Activated naive CD8-positive, alpha-beta T cell (primary cell): ENCODE data around the gene TSPOAP1.

Source experiments
- H3K27ac Mint-ChIP-seq: one replicate; pipeline ENCODE4 v1.8.0; 2021; ENCODE audit warnings: mixed read lengths
- H3K27me3 Mint-ChIP-seq: one replicate; pipeline ENCODE4 v1.8.0; 2021; ENCODE audit warnings: mixed read lengths
- H3K36me3 Mint-ChIP-seq: one replicate; pipeline ENCODE4 v1.8.0; 2021; ENCODE audit warnings: mixed read lengths
- H3K4me1 Mint-ChIP-seq: one replicate; pipeline ENCODE4 v1.8.0; 2021; ENCODE audit warnings: low read depth, mixed read lengths
- H3K4me3 Mint-ChIP-seq: one replicate; pipeline ENCODE4 v1.8.0; 2021; ENCODE audit warnings: mild to moderate bottlenecking, mixed read lengths
- H3K9me3 Mint-ChIP-seq: one replicate; pipeline ENCODE4 v1.8.0; 2021; ENCODE audit warnings: low read depth, mixed read lengths

The TSPOAP1 gene

GRCh38 chr17:58279016-58279711, 49.4 kb downstream of the TSPOAP1 start:
- Mint-ChIP-seq H3K36me3 (no peaks in the 10 kb centered on the region), H3K9me3 (no peaks in the 10 kb centered on the region), H3K27me3 (peaks cover 8% of the 10 kb centered on the region), H3K4me3 (no peak overlapping the region), H3K4me1 (peaks cover 4% of the 10 kb centered on the region), H3K27ac (no peak overlapping the region)

GRCh38 chr17:58278661-58279015, 50.0 kb downstream of the TSPOAP1 start:
- no peak overlapping the region for H3K4me3 Mint-ChIP-seq
- H3K27me3 Mint-ChIP-seq: peaks cover 8% of the 10 kb centered on the region
- H3K4me1 Mint-ChIP-seq: peaks cover 4% of the 10 kb centered on the region
- H3K9me3 Mint-ChIP-seq: no peaks in the 10 kb centered on the region
- H3K27ac Mint-ChIP-seq: no peak overlapping the region
- no peaks in the 10 kb centered on the region for H3K36me3 Mint-ChIP-seq

DNA sequence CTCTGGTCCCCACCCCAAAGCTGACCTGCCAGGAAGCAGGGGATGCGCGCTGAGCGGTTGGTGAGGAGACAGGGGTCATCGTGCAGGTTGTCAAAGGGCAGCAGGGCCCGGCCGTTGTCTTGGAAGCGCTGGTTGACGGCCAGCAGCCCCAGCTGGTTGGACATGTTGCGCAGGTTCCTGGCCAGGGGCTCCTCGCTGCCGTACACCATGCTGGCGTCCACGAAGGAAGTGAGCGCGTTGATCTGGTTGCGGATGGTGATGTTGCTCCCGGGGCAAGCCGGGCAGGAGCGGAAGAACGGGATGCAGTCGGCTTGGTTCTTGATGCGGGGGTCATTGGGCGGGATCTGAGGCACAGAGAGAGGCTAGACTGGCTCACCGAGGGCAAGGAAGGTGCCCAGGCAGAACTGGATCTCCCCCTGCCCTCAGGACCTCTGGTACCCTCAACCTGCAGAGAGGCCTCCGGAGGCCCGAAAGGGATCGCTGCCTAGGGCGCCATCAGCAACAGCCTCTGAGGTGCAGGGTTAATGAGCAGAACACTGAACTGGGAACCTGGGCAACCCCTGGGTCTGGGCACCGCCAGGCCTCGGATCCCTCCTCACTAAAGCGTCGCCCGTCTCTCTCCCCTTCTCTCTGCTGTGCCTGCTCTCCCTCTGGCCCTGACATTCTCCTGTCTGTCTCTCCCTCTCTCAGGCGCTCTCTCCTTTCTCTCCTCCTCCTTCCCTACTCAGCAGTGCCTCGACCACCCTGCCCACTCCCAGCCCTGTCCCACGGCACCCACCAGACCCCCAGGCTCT, 50.6 kb downstream of the TSPOAP1 start:
- H3K4me3 Mint-ChIP-seq: no peak overlapping the region

DNA sequence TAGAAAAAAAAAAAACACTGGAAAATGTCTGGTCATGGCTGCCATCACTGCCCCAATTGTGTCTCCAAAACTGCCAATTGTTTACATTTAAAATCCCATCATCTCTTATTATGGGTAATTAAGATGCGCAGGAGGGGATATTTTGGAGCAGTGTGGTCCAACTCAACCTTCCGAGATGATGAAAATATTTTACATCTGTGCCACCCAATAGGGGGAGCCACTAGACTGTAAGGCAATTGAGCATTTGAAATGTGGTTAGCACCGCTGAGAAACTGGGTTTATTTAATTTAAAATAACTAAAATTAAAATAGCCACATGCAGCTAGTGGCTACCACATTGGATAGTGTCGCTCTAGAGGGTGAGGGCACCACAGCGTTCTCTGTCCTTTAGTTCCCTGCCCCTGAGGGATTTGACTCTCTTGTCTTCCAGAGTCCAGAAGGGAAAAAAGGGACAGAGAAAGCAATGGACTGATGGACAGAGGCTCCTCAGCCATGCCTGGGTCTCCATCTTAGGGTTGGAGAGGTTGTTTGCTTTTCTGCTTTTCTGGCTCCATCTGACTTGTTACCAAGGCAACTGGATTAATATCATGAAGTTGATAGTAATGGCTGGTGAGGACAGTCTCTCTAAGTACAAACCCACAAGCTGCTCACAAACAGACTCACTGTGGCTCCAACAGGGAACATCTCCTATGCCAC, 51.3 kb downstream of the TSPOAP1 start:
- H3K9me3 Mint-ChIP-seq: no peaks in the 10 kb centered on the region
- no peak overlapping the region for H3K4me3 Mint-ChIP-seq
- H3K27me3 Mint-ChIP-seq: peaks cover 6% of the 10 kb centered on the region
- H3K36me3 Mint-ChIP-seq: no peaks in the 10 kb centered on the region
- no peak overlapping the region for H3K27ac Mint-ChIP-seq
- H3K4me1 Mint-ChIP-seq: peaks cover 4% of the 10 kb centered on the region

More for the DNA sequence above, 50.6 kb downstream of the TSPOAP1 start:
- no peaks in the 10 kb centered on the region for H3K36me3 Mint-ChIP-seq
- H3K27me3 Mint-ChIP-seq: peaks cover 6% of the 10 kb centered on the region
- H3K4me1 Mint-ChIP-seq: peaks cover 4% of the 10 kb centered on the region
- no peaks in the 10 kb centered on the region for H3K9me3 Mint-ChIP-seq
- no peak overlapping the region for H3K27ac Mint-ChIP-seq

DNA sequence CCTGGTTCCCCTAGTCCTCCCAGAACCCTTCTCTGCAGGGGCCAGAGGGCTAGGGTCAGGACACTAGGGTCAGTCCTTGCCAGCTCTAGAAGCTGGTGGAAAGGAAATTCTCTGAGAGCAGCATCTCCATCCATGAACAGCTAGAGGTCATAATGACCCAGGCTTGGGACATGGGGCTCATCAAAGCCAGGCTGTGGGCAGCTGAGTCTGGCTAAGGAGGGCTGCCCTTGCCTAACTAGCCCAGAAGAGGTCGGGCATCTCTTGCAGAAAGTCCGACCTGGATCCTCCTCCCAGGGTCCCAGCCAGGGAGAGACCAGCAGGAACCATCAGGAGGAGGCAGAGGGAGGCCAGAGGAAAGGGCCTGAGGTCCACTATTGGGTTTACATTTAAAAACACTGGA, 52.2 kb downstream of the TSPOAP1 start:
- Mint-ChIP-seq H3K27ac (no peak overlapping the region), H3K36me3 (no peaks in the 10 kb centered on the region), H3K4me3 (no peak overlapping the region), H3K4me1 (peaks cover 4% of the 10 kb centered on the region), H3K27me3 (peaks cover 6% of the 10 kb centered on the region), H3K9me3 (no peaks in the 10 kb centered on the region)

DNA sequence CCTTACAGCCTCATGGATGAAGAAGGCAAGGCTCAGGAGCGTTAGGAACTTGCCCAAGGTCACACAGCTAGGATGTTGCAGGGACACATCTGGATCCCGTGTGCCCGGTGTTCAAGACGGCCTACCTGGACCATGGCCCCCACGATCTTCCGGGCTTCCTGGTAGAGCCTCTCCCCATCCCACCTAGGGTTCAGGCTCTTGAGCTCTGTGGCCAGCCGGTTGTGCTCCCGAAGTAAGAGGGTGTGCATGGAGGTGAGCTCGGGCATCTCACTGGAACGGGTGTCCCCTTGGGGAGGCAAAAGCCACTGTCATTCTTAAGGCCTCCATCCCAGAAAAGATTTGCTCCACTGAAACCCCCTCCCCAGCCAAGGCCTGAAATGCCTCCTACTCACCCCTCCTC, 53.2 kb downstream of the TSPOAP1 start:
- no peak overlapping the region for H3K27ac Mint-ChIP-seq
- peaks cover 4% of the 10 kb centered on the region for H3K27me3 Mint-ChIP-seq
- H3K4me3 Mint-ChIP-seq: no peak overlapping the region
- H3K9me3 Mint-ChIP-seq: no peaks in the 10 kb centered on the region
- peaks cover 4% of the 10 kb centered on the region for H3K4me1 Mint-ChIP-seq
- H3K36me3 Mint-ChIP-seq: no peaks in the 10 kb centered on the region

- H3K9me3 Mint-ChIP-seq: no peaks in the 10 kb centered on the region
- H3K27ac Mint-ChIP-seq: no peak overlapping the region
- peaks cover 3% of the 10 kb centered on the region for H3K27me3 Mint-ChIP-seq
- no peaks in the 10 kb centered on the region for H3K4me1 Mint-ChIP-seq
- no peaks in the 10 kb centered on the region for H3K36me3 Mint-ChIP-seq
- H3K4me3 Mint-ChIP-seq: no peak overlapping the region
These were observed 55.0 kb downstream of the TSPOAP1 start for GRCh38 chr17:58273453-58274104.

DNA sequence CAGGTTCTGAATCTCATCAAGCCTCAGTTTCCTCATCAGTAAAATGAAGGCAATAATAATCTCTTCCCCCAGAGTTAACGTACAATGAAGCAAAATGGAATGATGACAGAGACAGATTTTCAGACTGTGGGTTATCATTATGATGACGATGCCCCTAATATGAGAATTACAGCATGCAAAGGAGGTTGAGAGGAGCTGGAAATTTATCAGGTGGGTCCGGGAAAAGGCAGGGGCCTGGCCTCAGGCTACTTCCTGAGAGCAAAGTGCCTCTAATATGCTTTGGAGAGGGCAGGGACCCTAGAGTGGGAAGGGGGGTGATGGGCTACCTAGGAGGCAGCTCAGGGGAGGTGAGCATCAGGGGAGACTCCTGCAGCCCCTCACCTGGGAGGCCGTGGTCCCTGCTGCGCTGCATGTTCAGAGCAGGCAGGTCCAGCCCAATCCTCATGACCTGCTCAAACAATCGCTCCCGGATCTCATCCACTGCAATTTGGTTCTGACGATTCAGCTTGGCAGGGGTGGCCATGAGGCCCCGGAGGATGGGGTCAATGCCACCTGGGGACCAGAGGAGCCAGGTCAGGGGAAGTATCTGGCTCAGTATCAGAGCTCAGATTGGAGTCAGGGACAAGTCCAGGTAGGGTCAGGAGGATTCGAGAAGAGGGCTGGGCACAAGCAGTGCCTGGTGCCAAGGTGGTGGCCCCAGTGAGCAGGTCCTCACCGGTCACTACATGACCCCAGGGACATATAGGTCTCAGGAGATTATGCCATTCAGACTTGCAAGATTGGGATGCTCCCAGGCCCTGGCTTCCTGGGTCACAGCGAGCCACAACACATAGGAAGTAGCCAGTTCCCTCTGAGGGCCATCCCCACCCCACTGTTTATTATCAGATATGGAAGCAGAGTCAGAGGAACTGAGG, 56.0 kb downstream of the TSPOAP1 start:
- H3K36me3 Mint-ChIP-seq: no peaks in the 10 kb centered on the region
- H3K4me1 Mint-ChIP-seq: no peaks in the 10 kb centered on the region
- H3K27me3 Mint-ChIP-seq: peaks cover 3% of the 10 kb centered on the region
- H3K4me3 Mint-ChIP-seq: no peak overlapping the region
- H3K9me3 Mint-ChIP-seq: no peaks in the 10 kb centered on the region
- no peak overlapping the region for H3K27ac Mint-ChIP-seq

- peaks cover 8% of the 10 kb centered on the region for H3K27me3 Mint-ChIP-seq
- H3K4me1 Mint-ChIP-seq: no peaks in the 10 kb centered on the region
- no peaks in the 10 kb centered on the region for H3K36me3 Mint-ChIP-seq
- H3K27ac Mint-ChIP-seq: no peak overlapping the region
- H3K4me3 Mint-ChIP-seq: no peak overlapping the region
- no peaks in the 10 kb centered on the region for H3K9me3 Mint-ChIP-seq
These were observed 57.2 kb downstream of the TSPOAP1 start for GRCh38 chr17:58271216-58271931.

DNA sequence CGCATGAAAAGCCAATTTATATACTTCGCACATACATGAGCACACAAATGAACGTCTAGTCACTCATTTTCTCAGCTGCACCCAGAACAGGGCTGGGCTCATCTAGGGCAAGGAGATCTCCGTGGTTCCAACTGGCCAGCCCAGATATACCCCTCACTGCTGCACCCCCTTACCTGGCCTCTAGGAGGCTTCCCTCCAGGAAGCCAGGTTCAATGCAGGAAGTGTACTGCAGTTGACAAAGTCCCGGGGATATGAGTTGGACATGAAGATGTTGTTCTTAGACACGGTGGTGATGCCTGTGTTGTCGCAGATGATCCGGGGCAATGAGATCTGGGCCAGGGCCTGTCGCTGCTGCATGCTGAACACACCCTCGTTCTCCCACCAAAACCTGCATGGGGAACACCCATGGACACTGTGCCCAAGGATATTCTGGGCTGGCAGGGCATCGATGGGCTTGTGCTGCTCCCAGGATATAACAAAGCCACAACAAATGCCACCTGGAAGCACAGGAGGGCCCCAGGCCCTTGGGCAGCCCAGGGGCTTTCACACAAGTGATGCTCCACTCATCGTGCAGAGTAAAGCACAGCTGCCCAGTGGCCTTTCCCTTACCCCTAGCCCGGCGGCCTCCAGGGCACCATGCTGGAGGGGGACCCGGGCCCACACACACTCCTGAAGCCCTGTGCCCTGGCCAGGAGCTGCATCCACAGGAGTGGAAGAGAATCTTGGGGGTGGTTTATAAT, 57.9 kb downstream of the TSPOAP1 start:
- peaks cover 12% of the 10 kb centered on the region for H3K27me3 Mint-ChIP-seq
- no peaks in the 10 kb centered on the region for H3K36me3 Mint-ChIP-seq
- H3K4me3 Mint-ChIP-seq: no peak overlapping the region
- no peaks in the 10 kb centered on the region for H3K4me1 Mint-ChIP-seq
- H3K9me3 Mint-ChIP-seq: no peaks in the 10 kb centered on the region
- H3K27ac Mint-ChIP-seq: no peak overlapping the region

DNA sequence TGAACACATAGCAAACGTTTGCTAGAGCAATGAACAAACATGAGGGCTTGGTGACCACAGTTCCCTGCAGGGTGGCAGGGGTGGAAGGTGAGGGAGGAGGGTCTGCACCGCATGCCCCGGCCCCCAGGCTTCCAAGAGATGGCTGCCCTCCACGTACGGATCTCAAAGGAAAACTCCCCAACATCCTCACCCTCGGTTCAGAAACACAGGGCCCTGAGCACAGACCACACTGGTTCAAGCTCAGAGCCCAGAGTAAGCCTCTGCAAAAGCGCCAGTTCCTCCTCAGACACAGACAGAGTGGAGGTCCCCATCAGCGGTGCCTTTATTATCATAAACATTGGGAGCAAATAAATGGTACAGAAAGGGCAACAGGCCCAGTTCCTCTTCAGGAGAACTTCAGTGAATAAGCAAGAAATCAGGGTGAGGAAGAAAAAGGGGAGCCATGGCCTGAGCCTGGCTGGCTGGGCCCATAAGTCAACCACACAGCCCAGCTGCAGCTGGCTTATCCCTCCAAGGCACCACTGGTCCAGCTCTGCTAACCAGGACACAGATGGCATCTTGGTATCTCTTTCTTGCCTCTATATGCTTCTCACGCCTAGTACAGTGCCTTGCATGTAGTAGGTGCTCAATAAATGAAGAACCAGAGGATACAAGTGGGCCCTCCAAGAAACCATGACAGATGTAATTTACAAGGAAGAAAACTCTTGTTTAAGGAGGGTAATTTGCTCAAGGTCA, 58.9 kb downstream of the TSPOAP1 start:
- Mint-ChIP-seq H3K9me3 (no peaks in the 10 kb centered on the region), H3K27ac (no peak overlapping the region), H3K4me1 (no peaks in the 10 kb centered on the region), H3K4me3 (no peak overlapping the region), H3K36me3 (no peaks in the 10 kb centered on the region), H3K27me3 (peaks cover 12% of the 10 kb centered on the region)

- no peak overlapping the region for H3K4me3 Mint-ChIP-seq
- H3K9me3 Mint-ChIP-seq: no peaks in the 10 kb centered on the region
These were observed 59.6 kb downstream of the TSPOAP1 start for GRCh38 chr17:58268774-58269556.

More at GRCh38 chr17:58268774-58269556, 59.6 kb downstream of the TSPOAP1 start:
- Mint-ChIP-seq H3K27me3 (peaks cover 17% of the 10 kb centered on the region), H3K4me1 (no peaks in the 10 kb centered on the region), H3K36me3 (no peaks in the 10 kb centered on the region), H3K27ac (no peak overlapping the region)
